ENCODE measurements around the gene ZIC4.
A peak's percentile ranks its signal among the peaks of the same experiment; 100 is the strongest.

ZIC4 gene

GRCh38 chr3:147404800-147405230 lies 1.5 kb downstream of the ZIC4 start:
- no peak for TF ChIP-seq CTCF (IDR thresholded peaks at IDR 0.05)
- DNase-seq = no peak
- peaks cover 47% of the 10 kb centered on the region for H3K4me1 Mint-ChIP-seq
- no peaks in the 10 kb centered on the region for H3K9me3 Mint-ChIP-seq
- no peaks in the 10 kb centered on the region for H3K36me3 Mint-ChIP-seq (ENCODE audit: low read depth)
- peaks cover 99% of the 10 kb centered on the region for H3K27me3 Mint-ChIP-seq (ENCODE audit: low read depth, poor library complexity)
- no peak overlapping the region for H3K27ac Mint-ChIP-seq
- H3K4me3 Mint-ChIP-seq = peak overlapping the region; percentile 40

DNA sequence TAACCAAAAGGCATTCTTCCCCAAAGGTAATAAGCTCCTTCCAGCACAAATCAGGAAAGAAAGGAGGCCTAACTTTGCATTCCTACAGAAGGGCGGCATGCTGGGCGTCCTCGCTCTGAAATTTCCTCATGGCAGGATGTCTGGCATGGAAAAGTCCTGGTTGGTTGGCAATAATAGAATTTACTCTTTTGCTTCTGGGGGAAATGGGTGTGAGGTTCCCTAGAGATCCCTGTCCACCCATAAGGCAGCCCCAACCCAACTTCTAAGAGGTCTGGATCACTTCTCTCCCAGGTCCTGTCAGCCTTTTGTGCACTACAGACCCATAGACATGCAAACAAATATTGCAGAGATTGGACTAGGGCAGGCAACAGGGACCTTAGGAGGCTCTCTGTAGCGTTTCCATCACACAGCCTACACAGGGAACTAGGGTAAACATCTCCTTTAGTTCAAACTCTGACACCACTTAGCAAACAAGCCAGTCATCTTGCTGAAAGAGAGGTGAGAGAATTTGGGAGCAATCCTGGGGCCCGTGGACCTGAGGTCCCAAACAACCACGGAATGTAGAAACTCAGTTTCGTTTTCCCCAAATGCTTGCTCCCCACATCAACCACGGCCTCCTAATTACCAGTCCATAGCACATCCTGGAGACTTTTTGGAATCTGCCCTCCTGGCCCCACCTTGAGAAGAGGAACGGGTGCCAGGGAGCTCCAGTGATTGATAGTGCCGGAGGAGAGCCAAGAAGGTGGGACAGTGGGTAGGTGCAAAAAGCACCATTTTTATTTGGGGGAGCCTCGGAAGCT lies 2.1 kb downstream of the ZIC4 start:
- peaks cover 45% of the 10 kb centered on the region for H3K4me1 Mint-ChIP-seq
- TF ChIP-seq CTCF (IDR thresholded peaks at IDR 0.05) = no peak
- no peak for DNase-seq
- no peak overlapping the region for H3K27ac Mint-ChIP-seq
- no peaks in the 10 kb centered on the region for H3K36me3 Mint-ChIP-seq (ENCODE audit: low read depth)
- no peak overlapping the region for H3K4me3 Mint-ChIP-seq
- no peaks in the 10 kb centered on the region for H3K9me3 Mint-ChIP-seq
- H3K27me3 Mint-ChIP-seq (ENCODE audit: low read depth, poor library complexity) = peaks cover 99% of the 10 kb centered on the region

GRCh38 chr3:147403511-147403910 lies 2.8 kb downstream of the ZIC4 start:
- Mint-ChIP-seq H3K9me3 (no peaks in the 10 kb centered on the region), H3K4me3 (no peak overlapping the region), H3K4me1 (peaks cover 42% of the 10 kb centered on the region), H3K27ac (no peak overlapping the region), H3K36me3 (ENCODE audit: low read depth) (no peaks in the 10 kb centered on the region), H3K27me3 (ENCODE audit: low read depth, poor library complexity) (peaks cover 99% of the 10 kb centered on the region)
- no peak for TF ChIP-seq CTCF (IDR thresholded peaks at IDR 0.05)
- DNase-seq = no peak

DNA sequence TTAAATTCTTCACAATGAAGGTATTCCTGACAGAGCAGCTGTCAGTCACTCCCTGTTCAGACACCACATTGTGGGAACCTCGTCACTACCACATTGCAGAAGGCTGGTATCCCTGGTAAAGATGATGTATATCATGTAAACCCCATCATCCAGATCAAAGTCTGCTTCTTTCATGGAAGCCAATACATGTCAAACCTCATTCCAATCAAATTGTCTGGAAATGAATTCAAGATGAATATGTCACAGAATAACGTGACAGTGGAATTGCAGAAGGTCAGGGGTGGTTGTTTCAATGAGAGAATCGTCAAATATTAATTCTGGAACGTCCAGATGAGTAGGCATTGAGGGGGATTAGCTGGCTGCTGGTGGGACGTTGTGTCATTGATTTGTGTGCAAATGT lies 4.2 kb downstream of the ZIC4 start:
- Mint-ChIP-seq H3K36me3 (ENCODE audit: low read depth) (no peaks in the 10 kb centered on the region), H3K4me1 (peaks cover 44% of the 10 kb centered on the region), H3K4me3 (no peak overlapping the region), H3K27me3 (ENCODE audit: low read depth, poor library complexity) (peaks cover 99% of the 10 kb centered on the region), H3K27ac (no peak overlapping the region), H3K9me3 (no peaks in the 10 kb centered on the region)
- no peak for DNase-seq
- no peak for TF ChIP-seq CTCF (IDR thresholded peaks at IDR 0.05)

DNA sequence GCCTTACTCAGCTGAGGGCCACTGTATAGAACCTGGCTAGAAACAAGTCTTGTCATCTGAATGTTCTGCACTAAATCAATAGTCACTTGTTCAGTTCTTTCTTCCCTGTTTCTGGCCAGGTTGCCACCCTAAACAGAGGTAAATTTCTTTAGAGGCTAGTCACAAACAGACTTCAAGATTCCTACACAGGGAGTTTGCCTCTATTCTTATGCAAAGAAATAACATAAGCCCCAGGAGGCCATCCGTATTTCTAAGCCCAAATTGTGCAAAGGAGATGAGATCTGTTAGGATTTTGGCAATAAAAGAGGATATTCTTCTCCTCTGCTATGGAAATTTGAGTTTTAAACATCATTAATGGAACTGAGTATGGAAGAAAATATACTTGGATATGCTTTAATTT lies 4.9 kb downstream of the ZIC4 start:
- no peaks in the 10 kb centered on the region for H3K36me3 Mint-ChIP-seq (ENCODE audit: low read depth)
- H3K9me3 Mint-ChIP-seq = no peaks in the 10 kb centered on the region
- TF ChIP-seq CTCF (IDR thresholded peaks at IDR 0.05) = no peak
- H3K4me3 Mint-ChIP-seq = no peak overlapping the region
- DNase-seq = no peak
- peaks cover 48% of the 10 kb centered on the region for H3K4me1 Mint-ChIP-seq
- H3K27ac Mint-ChIP-seq = no peak overlapping the region
- H3K27me3 Mint-ChIP-seq (ENCODE audit: low read depth, poor library complexity) = peaks cover 99% of the 10 kb centered on the region

DNA sequence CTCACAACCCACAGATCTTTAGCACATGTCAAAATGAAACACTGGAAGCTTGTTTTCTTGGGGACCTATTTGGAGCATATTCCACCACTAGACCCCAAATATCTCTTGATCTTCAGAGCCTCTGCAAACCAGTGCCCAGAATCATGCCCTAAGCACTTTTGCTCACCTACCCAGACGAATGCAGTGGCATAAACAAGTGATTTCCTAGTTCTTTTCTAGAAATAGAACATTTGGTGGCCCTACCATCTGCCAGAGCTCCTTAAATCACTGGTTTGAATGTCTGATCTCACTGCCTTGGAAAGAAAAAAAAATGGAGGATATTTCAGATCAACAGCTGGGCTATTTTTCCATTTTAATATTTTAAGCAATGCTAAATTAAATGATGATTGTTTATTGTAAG lies 5.3 kb downstream of the ZIC4 start:
- Mint-ChIP-seq H3K36me3 (ENCODE audit: low read depth) (no peaks in the 10 kb centered on the region), H3K9me3 (no peaks in the 10 kb centered on the region), H3K4me3 (no peak overlapping the region), H3K27me3 (ENCODE audit: low read depth, poor library complexity) (peaks cover 99% of the 10 kb centered on the region), H3K4me1 (peaks cover 48% of the 10 kb centered on the region), H3K27ac (no peak overlapping the region)
- TF ChIP-seq CTCF (IDR thresholded peaks at IDR 0.05) = no peak
- DNase-seq = no peak
